GM18867 (cell line): ENCODE data around the gene CNOT6L.
"Not testable (repeated sequence)": the region's sequence is repeated elsewhere in the genome, so short reads cannot be mapped to it uniquely, and the experiment has no call there.

Source experiments
- ATAC-seq: cut with Tn5 transposase; IDR thresholded peaks from one replicate; pipeline ENCODE4 v1.9.1; 2021; ENCODE audit warnings: mild to moderate bottlenecking, moderate library complexity; ENCODE audit not compliant: unreplicated experiment

The CNOT6L gene

DNA sequence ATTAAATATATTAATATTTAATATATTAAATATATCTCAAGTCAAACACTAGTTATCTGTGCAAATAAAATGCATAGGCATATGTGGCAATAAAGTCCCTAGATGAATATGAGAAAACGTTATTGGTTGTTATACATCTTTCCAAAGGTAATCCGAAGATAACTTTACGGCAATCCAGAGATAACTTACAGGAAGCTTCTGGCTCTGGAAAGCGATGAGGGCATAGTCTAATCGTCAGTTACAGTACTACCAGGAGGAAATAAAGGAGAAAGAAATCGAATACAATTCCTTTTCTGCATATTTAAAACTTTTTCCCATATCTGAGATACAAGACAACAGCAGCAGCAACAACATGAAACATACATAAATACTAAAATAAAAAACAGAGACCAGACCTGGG lies 35.3 kb downstream of the CNOT6L start:
- no peak for ATAC-seq

DNA sequence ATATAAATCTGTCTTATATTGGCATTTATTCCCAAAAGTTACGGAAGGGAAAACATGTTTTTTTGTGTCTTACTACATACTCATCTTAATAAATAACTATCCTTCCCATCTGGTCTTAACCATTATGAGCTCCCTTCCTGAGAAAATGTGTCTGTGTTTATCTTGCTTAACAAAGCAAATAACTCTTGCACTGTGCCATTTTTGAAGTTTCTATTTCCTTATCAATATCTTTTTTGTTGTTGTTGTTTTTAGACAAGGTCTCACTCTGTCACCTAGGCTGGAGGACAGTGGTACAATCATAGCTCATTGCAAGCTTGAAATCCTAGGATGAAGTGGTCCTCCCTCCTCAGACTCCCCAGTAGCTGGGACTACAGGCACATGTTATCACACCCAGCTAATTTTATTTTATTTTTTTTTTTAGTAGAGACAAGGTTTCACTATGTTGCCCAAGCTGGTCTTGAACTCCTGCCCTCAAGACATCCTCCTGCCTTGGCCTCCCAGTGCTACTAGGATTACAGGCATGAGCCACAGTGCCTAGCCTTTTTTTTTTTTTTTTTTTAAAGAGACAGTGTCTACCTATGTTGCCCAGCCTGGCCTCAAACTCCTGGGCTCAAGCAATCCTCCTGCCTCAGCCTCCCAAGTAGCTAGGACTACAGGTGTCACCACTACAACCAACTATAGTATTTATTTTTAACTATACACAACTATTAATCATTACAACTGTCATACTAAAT lies 36.9 kb downstream of the CNOT6L start:
- no peak for ATAC-seq

- not testable (repeated sequence) for ATAC-seq
Measured at GRCh38 chr4:77780762-77781161, 38.4 kb downstream of the CNOT6L start.

DNA sequence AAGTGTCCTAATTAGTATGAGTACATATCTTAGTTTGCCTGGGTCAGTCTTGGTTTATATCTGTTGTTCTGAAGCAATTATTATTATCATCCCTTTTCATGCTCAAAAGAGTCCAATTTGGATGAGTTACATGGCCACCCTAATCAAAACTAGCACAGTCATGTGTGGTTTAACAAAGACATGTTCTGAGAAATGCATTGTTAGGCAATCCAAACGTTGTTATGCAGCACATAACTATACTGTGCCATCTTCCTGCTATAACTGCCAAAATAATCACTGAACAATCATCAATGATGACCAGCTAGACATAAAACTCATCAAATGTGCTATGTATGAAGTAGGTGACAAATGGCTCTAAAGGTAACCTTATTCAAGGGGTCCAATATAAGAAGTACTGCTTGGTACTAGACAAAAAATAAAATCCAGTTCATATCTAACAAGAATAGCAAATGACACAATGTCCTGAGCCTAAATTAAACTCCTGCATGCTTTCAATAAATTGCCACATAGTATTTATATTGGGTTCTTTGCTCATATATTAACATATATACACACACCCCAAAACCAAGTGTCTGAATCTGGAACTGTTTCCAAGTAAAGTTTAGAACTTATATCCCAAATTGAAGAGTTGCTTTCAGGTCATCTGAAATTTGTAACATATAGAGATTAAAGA lies 41.9 kb downstream of the CNOT6L start:
- ATAC-seq = no peak

DNA sequence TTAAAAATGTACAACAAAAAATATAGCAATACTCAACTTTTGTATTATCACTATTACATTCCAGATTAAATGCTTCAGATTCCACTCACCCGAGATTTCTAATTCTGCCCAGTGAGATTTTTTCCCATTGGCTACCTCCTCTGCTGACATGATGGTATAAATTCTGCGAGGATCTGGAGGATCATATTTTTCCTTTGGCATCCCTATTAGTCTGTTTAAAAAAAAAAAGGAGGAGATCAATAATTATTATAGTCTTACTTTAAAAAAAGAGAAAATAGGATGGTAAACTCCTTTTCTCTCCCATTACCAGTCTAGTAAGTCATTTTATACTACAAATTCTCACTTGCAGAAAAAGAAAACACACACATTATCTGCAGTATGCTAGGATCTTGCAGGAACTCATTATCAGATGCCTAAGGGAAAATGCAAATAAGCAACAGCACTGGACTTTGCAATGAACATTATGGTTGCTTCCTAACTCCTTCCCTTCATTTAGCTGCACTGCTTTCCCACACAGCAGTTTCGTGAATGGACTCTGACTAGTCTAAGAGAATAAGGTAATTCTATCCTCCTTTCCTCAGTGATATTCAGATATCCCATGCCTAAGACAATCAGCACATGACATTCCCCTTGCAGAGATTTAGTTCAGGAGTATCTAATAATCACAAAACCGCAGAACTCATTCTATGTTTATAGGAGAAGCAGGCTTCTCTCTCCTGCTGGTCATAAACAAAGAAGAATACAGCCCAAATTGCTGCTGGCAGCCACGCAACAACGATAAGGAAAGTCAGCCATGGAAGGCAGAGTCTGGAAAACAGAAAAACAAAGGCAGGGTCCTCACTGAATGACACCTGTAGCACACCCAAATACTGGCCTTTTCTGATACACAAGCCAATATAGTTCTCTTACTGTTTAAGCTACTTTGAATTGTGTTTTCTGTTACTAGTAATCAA lies 42.7 kb downstream of the CNOT6L start:
- ATAC-seq = no peak

DNA sequence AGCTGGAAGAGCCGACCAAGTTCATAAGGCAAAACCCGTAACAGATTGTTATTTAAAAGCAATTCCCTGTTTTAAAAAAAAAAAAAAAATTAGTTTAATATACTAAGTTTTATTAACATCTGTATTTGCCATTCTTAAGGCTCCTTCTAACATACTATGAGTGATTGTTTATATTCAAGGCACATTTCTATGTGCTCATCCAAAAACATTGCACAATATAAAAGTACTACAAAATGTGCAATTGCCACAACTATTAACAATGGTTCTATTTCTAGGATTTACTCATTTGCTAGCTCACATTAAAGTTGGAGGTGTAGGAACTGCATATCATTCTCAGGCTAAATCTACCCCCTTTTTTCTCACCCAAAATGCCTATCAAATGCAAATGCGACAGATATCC lies 46.1 kb downstream of the CNOT6L start:
- ATAC-seq = no peak

DNA sequence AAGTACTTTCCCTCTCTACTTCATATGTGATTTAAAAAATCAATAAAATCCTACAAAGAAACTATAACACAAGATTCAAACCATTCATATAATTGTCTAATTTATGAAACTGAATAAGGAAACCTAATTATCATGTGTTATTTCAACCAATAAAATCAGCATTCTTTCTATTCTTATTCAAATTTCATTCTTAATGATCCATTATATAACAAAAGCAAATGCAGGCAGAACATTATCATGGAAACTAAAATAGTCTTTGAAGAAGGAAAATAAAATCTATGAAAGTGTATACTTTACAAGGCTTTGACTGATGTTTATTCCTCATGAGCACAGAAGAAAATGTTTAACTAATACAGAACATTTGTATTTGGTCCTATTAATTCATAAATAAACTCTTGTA lies 47.6 kb downstream of the CNOT6L start:
- ATAC-seq = no peak

GRCh38 chr4:77765720-77766119 lies 53.4 kb downstream of the CNOT6L start:
- ATAC-seq = no peak

- no peak for ATAC-seq
Measured at GRCh38 chr4:77762531-77762930, 56.6 kb downstream of the CNOT6L start.

DNA sequence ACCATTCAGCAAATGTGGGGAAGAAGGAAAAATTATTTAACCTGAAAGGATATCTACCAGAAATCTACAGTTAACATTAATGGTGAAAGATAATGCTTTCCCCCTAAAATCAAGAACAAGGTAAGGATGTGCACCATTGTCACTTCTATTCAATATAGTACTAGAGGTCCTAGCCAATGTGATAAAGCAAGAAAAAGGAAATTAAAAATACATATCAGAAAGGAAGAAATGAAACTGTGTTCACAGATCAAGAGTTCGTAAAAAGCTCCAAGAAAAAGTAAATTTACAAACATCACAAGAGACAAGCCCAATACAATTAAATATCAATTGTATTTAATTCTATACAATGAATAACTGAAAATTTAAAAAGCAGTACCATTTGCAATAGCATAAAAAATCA lies 57.6 kb downstream of the CNOT6L start:
- no peak for ATAC-seq

- ATAC-seq = no peak
Measured at GRCh38 chr4:77758804-77759203, 60.4 kb downstream of the CNOT6L start.

- no peak for ATAC-seq
Measured at GRCh38 chr4:77751764-77752163, 67.4 kb downstream of the CNOT6L start.

DNA sequence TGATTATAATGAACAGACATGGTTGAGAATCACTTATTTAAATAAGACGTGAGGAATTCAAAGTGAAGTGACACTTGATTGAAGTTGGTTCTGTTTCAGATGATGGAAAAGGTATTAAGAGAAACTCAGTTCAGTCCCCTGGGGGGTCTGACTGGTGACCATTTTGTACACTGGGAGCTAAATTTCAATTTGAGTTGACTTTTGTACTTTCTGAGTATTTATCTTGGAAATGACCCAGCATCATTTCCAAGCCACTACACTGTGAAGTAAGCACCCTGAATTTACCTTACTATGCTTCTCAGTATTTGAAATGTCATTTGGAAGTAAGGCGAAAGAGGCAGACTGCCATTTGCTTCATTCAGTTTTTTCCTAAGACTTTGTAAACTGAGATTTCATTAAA lies 73.4 kb downstream of the CNOT6L start:
- no peak for ATAC-seq

DNA sequence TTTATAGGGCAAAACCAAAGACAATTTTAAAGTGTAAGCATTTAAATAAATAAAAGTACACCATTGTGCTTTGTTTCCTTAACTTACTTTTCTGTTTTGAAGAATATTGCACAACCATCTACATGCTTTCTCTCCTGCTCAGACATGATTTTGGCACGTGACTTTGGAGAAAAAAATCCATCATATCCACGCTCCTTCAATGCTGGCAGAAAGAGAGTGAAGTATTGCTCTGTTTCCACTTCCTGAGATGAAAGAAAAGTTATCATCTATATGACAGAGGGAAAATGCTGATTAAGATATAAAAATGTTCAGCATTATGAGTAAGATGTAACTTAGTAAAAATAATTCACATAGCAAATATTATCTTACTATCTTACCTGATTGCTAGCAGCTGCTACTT lies 77.1 kb downstream of the CNOT6L start:
- no peak for ATAC-seq

GRCh38 chr4:77740480-77740879 lies 78.7 kb downstream of the CNOT6L start:
- ATAC-seq = no peak

- ATAC-seq = peak; percentile 89
Measured at GRCh38 chr4:77734928-77735327, 84.2 kb downstream of the CNOT6L start.

- ATAC-seq = no peak
Measured at GRCh38 chr4:77731656-77732055, 87.5 kb downstream of the CNOT6L start.

GRCh38 chr4:77728420-77728819 lies 90.7 kb downstream of the CNOT6L start:
- no peak for ATAC-seq

DNA sequence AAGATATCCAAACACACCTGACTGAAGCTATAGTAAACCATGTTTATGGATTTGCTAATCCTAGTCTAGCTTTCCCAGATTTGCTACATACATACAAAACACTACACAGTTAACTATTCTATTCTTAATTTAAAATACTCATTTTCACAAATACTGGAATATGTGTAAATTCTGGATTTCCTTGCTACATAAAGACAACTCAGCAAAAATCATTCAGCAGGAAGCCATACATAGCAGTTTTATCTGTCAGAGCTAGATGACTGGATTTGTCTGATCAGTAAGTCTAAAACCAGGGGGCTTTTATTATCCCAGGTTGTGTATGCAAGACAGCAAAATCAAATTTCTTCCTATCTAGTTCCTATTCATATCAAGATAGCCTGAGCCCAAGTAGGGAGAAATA lies 98.1 kb downstream of the CNOT6L start:
- no peak for ATAC-seq

- ATAC-seq = not testable (repeated sequence)
Measured at GRCh38 chr4:77718500-77718899, 100.7 kb downstream of the CNOT6L start.
